ENCODE measurements around the gene SV2B. TPM values are rescaled to one million over a fixed set of nuclear protein-coding genes. Genes with fewer than 3 reads are reported as not detected.

The SV2B gene
- total and polyA plus RNA-seq, 2 donors (not counting 3 experiments of a cell fraction or from before 2014, with no cell fraction given): not detected

DNA sequence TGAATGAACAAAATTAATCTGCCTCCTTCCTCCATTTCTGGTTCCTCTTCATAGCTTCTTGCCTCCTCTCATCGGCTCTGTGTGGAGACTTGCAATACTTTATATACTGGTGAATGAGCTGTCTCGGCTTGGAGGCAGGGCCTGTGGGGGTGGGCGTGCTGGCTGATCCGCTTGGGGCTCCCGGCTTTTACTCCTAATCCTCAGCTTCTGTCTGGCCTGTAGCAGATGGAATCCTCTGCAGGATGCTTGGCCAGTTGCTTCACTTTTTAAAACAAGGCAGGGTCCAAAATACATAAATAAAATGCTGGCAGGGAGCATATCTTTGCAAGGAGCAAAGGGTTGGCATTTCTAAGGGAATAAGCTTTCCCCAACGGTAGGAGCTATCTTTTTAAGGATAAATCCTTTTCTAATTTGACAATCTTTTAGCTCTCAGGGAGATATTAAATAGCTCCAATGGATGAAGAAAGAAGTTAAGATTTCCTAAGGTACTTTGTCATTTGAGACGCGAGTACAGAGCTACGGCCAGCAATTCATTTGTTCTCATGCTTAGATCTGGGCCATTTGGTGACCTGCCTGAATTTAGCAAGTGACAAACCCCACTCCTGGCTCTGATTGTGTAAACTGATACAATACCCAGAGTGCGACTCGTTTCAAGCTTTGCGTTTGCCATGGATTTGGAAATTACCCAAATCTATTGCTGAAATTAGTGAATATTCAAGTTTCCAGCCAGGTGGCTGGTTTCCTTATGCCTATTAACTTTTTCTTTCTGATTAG, 18.9 kb downstream of the SV2B start:
- H4K20me1 ChIP-seq (replicated peaks; ENCODE audit: control insufficient read depth, extremely low read depth, insufficient read depth, low read length): no peaks in the 10 kb centered on the region
- FAIRE-seq (no peak), DNase-seq (ENCODE audit: low read depth, low spot score) (no peak)
- dilution Hi-C loops (cut with MboI; ENCODE audit: extremely low pct_ligation_motif_present, low sequenced_read_pairs): no loop called here
- H3K27me3 ChIP-seq (ENCODE audit: control insufficient read depth in 2 of 2, insufficient read depth in 2 of 2, low read length in 2 of 2): no peaks in the 10 kb centered on the region
- H3K4me1 ChIP-seq (ENCODE audit: control insufficient read depth, extremely low read depth, insufficient read depth, low read length): no peaks in the 10 kb centered on the region
- no peak overlapping the region for H3K4me2 ChIP-seq (ENCODE audit: insufficient read depth, low read length)
- no peak overlapping the region for H3K9ac ChIP-seq (replicated peaks; ENCODE audit: extremely low read depth, insufficient read depth, low read length)
- CTCF ChIA-PET: interaction anchor here (0.8 to 0.9 kb wide), 2 partner anchors 9 to 17 kb away, joined by 3 to 4 read pairs; no protein-coding TSS in a partner anchor
- POLR2A ChIA-PET: no interaction called here
- TF ChIP-seq EZH2 (IDR thresholded peaks at IDR 0.05; ENCODE audit: borderline replicate concordance, low read depth, low read length, severe bottlenecking) (no peak), POLR2AphosphoS5 (IDR thresholded peaks at IDR 0.05; ENCODE audit: insufficient read depth, low read depth, low read length) (no peak), MYC (IDR thresholded peaks at IDR 0.05; ENCODE audit: low read depth, low read length) (no peak)
- H2AFZ ChIP-seq (ENCODE audit: low read depth, low read length): no peak overlapping the region
- no peaks in the 10 kb centered on the region for H3K79me2 ChIP-seq (ENCODE audit: control insufficient read depth, insufficient read depth, low read length)
- H3K36me3 ChIP-seq (ENCODE audit: control insufficient read depth in 2 of 2, extremely low read depth in 1 of 2, insufficient read depth in 2 of 2, low read length in 2 of 2): no peaks in the 10 kb centered on the region
- intact Hi-C loops (cut with micrococcal nuclease): no loop called here
- H3K9me3 ChIP-seq (replicated peaks; ENCODE audit: control insufficient read depth, insufficient read depth, low read length): no peaks in the 10 kb centered on the region
- H3K9me1 ChIP-seq (replicated peaks; ENCODE audit: control insufficient read depth, extremely low read depth, insufficient read depth, low read length): no peaks in the 10 kb centered on the region
- no TSS peak for BruUV-seq (replicated peaks)
- no peak overlapping the region for H3K27ac ChIP-seq (ENCODE audit: insufficient read depth, low read depth, low read length)
- no peak overlapping the region for H3K4me3 ChIP-seq (replicated peaks in 1 of 3; ENCODE audit: insufficient read depth in 1 of 3, low read depth in 1 of 3, low read length in 3 of 3)

DNA sequence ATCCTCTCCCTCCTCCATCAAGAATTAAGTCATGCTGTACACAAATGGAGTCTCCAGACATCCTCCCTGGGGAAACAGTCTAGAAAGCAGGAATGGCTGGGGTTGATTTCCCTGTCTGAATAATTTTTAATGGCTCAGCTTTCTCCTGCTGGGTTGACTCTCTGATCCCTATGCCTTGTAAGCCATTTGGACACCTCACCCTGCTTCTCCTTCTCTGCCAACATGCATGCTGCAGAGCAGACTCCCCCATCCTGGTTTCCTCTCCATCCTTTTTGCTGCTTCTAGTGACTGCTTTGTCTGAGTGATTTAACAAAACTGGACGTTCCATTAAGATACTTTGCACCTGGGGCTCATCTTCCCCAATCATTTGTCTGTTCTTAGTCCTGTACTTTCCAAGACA, 22.2 kb downstream of the SV2B start:
- CTCF ChIA-PET: no interaction called here
- Histone ChIP-seq H3K9me3 (replicated peaks; ENCODE audit: control insufficient read depth, insufficient read depth, low read length) (no peaks in the 10 kb centered on the region), H2AFZ (ENCODE audit: low read depth, low read length) (no peak overlapping the region), H4K20me1 (replicated peaks; ENCODE audit: control insufficient read depth, extremely low read depth, insufficient read depth, low read length) (no peaks in the 10 kb centered on the region), H3K9ac (replicated peaks; ENCODE audit: extremely low read depth, insufficient read depth, low read length) (no peak overlapping the region), H3K4me3 (replicated peaks in 1 of 3; ENCODE audit: insufficient read depth in 1 of 3, low read depth in 1 of 3, low read length in 3 of 3) (no peak overlapping the region), H3K9me1 (replicated peaks; ENCODE audit: control insufficient read depth, extremely low read depth, insufficient read depth, low read length) (no peaks in the 10 kb centered on the region), H3K27me3 (ENCODE audit: control insufficient read depth in 2 of 2, insufficient read depth in 2 of 2, low read length in 2 of 2) (peaks cover 0 to 2% of the 10 kb centered on the region in 2 experiments), H3K79me2 (ENCODE audit: control insufficient read depth, insufficient read depth, low read length) (no peaks in the 10 kb centered on the region), H3K4me2 (ENCODE audit: insufficient read depth, low read length) (no peak overlapping the region), H3K36me3 (ENCODE audit: control insufficient read depth in 2 of 2, extremely low read depth in 1 of 2, insufficient read depth in 2 of 2, low read length in 2 of 2) (no peaks in the 10 kb centered on the region), H3K27ac (ENCODE audit: insufficient read depth, low read depth, low read length) (no peak overlapping the region), H3K4me1 (ENCODE audit: control insufficient read depth, extremely low read depth, insufficient read depth, low read length) (no peaks in the 10 kb centered on the region)
- FAIRE-seq (no peak), DNase-seq (ENCODE audit: low read depth, low spot score) (no peak)
- no TSS peak for BruUV-seq (replicated peaks)
- no peak for TF ChIP-seq MYC (IDR thresholded peaks at IDR 0.05; ENCODE audit: low read depth, low read length)
- no peak for TF ChIP-seq POLR2AphosphoS5 (IDR thresholded peaks at IDR 0.05; ENCODE audit: insufficient read depth, low read depth, low read length)
- no peak for TF ChIP-seq CTCF (IDR thresholded peaks at IDR 0.05; ENCODE audit: extremely low read depth in 1 of 2, insufficient read depth in 1 of 2, low read depth in 1 of 2, low read length in 2 of 2)
- TF ChIP-seq JUN (IDR thresholded peaks at IDR 0.05; ENCODE audit: borderline replicate concordance, insufficient read depth, insufficient read length, low read depth): no peak
- TF ChIP-seq, protein P1, sequence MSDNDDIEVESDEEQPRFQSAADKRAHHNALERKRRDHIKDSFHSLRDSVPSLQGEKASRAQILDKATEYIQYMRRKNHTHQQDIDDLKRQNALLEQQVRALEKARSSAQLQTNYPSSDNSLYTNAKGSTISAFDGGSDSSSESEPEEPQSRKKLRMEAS (IDR thresholded peaks at IDR 0.05; ENCODE audit: insufficient read depth, insufficient read length): no peak
- no peak for TF ChIP-seq EZH2 (IDR thresholded peaks at IDR 0.05; ENCODE audit: borderline replicate concordance, low read depth, low read length, severe bottlenecking)
- no peak for TF ChIP-seq FOS (IDR thresholded peaks at IDR 0.05; ENCODE audit: borderline replicate concordance, insufficient read depth, low read length)
- no peak for TF ChIP-seq GATA2 (IDR thresholded peaks at IDR 0.05; ENCODE audit: insufficient read depth, insufficient read length, low read depth, low read length)
- no peak for TF ChIP-seq POLR2A (IDR thresholded peaks at IDR 0.05; ENCODE audit: low read depth, low read length)
- dilution Hi-C loops (cut with MboI; ENCODE audit: extremely low pct_ligation_motif_present, low sequenced_read_pairs): no loop called here
- intact Hi-C loops (cut with micrococcal nuclease): no loop called here
- POLR2A ChIA-PET: no interaction called here
